DND-41 (cell line): Measurements from ENCODE around the gene CARMIL3.

Experiments used
- EZH2 ChIP-seq: IDR thresholded peaks from 3 replicates; pipeline ENCODE4 v1.6.1; 2012; ENCODE audit warnings: borderline replicate concordance, low read depth, mild to moderate bottlenecking, moderate library complexity, low read length, inconsistent platforms; ENCODE audit not compliant: severe bottlenecking
- TF ChIP-seq, protein P1 (sequence below): IDR thresholded peaks from 2 replicates; pipeline ENCODE4 v1.5.1; 2012; ENCODE audit warnings: borderline replicate concordance, low read length, moderate library complexity, mild to moderate bottlenecking; ENCODE audit not compliant: poor library complexity, severe bottlenecking; ENCODE audit errors: extremely low read depth

DNA sequence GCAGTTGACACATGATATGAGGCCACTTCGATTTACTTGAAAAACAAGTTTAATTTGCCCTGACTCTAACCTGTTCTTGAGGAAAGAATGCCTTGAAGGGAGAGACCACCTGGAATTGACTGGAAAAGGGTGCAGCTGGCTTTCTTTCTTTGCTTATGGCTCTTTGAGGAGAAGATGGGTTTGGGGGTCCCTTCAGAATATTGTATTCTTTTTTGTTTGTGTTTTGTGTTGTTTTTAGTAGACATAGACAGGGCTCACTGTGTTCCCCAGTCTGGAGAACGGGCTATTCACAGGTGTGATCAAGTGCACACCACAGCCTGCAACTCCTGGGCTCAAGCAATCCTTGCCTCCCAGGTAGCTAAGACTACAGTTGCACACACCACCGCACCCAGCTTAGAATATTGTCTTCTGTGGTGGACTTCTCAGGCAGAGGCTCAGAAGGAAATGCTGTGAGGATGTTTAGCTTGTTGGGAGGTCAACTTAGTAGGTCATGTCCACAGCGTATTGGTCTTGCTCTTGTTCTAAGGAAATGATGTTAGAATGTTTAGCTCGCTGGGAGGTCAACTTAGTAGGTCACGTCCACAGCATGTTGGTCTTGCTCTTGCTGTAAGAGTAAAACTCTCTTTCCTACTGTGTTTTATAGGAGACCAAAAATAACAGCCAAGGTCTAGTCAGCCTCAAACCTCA lies 64.5 kb downstream of the CARMIL3 start:
- TF ChIP-seq, protein P1, sequence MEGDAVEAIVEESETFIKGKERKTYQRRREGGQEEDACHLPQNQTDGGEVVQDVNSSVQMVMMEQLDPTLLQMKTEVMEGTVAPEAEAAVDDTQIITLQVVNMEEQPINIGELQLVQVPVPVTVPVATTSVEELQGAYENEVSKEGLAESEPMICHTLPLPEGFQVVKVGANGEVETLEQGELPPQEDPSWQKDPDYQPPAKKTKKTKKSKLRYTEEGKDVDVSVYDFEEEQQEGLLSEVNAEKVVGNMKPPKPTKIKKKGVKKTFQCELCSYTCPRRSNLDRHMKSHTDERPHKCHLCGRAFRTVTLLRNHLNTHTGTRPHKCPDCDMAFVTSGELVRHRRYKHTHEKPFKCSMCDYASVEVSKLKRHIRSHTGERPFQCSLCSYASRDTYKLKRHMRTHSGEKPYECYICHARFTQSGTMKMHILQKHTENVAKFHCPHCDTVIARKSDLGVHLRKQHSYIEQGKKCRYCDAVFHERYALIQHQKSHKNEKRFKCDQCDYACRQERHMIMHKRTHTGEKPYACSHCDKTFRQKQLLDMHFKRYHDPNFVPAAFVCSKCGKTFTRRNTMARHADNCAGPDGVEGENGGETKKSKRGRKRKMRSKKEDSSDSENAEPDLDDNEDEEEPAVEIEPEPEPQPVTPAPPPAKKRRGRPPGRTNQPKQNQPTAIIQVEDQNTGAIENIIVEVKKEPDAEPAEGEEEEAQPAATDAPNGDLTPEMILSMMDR, result no peak
- TF ChIP-seq EZH2, result no peak
